Activated T-cell treated with anti-CD3 and anti-CD28 coated beads, Interleukin-2, amount 50 U/mL, for 72 hours (primary cell): ENCODE measurements around the gene CEP164. TPM values are rescaled to one million over a fixed set of nuclear protein-coding genes. Genes with fewer than 3 reads are reported as not detected.

Source experiments
- ATAC-seq, 2 donors: fragments of 150-1000 bp; cut with Tn5 transposase; replicated peaks in 1 of 2; 2 replicates each; pipeline ENCODE4 v1.10.0; 2021; ENCODE audit warnings: moderate library complexity in 2 of 2, mild to moderate bottlenecking in 1 of 2
- DNase-seq, 2 donors: peaks; one replicate each; pipeline ENCODE4 v3.0.0; 2021 to 2022; ENCODE audit warnings: mixed read lengths in 1 of 2
- H3K27ac Mint-ChIP-seq: one replicate; pipeline ENCODE4 v1.8.0; 2022; ENCODE audit warnings: mild to moderate bottlenecking, moderate library complexity, mixed read lengths
- H3K27me3 Mint-ChIP-seq: one replicate; pipeline ENCODE4 v1.8.0; 2022; ENCODE audit warnings: low read depth, mixed read lengths
- H3K36me3 Mint-ChIP-seq, 2 donors: one replicate each; pipeline ENCODE4 v1.8.0; 2022; ENCODE audit warnings: mixed read lengths in 2 of 2, mild to moderate bottlenecking in 1 of 2; ENCODE audit not compliant: insufficient read depth in 2 of 2
- H3K4me1 Mint-ChIP-seq: one replicate; pipeline ENCODE4 v1.8.0; 2022; ENCODE audit warnings: low read depth, mixed read lengths
- H3K4me3 Mint-ChIP-seq, 2 donors: one replicate each; pipeline ENCODE4 v1.8.0; 2022; ENCODE audit warnings: mild to moderate bottlenecking in 2 of 2, mixed read lengths in 2 of 2, moderate library complexity in 2 of 2
- H3K9me3 Mint-ChIP-seq, 2 donors: one replicate each; pipeline ENCODE4 v1.8.0; 2022; ENCODE audit warnings: mixed read lengths in 2 of 2
- total RNA-seq, 2 donors: library from RNA; stranded (reverse); gene quantifications; one replicate each; pipeline ENCODE4 v1.2.3, GENCODE V29; 2022

CEP164 gene
- total RNA-seq, 2 donors from 2014 or later: 32.5 to 38.7 TPM

GRCh38 chr11:117417342-117417741 is 89.7 kb downstream of the CEP164 start:
- Mint-ChIP-seq H3K27ac (no peak overlapping the region), H3K4me3 (no peak overlapping the region), H3K27me3 (peaks cover 6% of the 10 kb centered on the region), H3K4me1 (no peaks in the 10 kb centered on the region), H3K36me3 (no peaks in the 10 kb centered on the region), H3K9me3 (no peaks in the 10 kb centered on the region)
- DNase-seq (no peak), ATAC-seq (no peak)

- DNase-seq (no peak), ATAC-seq (no peak)
- no peak overlapping the region for H3K27ac Mint-ChIP-seq
- no peaks in the 10 kb centered on the region for H3K4me1 Mint-ChIP-seq
- no peaks in the 10 kb centered on the region for H3K36me3 Mint-ChIP-seq
- H3K4me3 Mint-ChIP-seq: no peak overlapping the region
- peaks cover 6% of the 10 kb centered on the region for H3K27me3 Mint-ChIP-seq
- no peaks in the 10 kb centered on the region for H3K9me3 Mint-ChIP-seq
Measured at GRCh38 chr11:117417856-117418255, 90.2 kb downstream of the CEP164 start.

- H3K27me3 Mint-ChIP-seq: peaks cover 6% of the 10 kb centered on the region
Measured at GRCh38 chr11:117418737-117419481, 91.3 kb downstream of the CEP164 start.

GRCh38 chr11:117419482-117420142 is 92.0 kb downstream of the CEP164 start:
- Mint-ChIP-seq H3K27ac (no peak overlapping the region), H3K4me1 (no peaks in the 10 kb centered on the region), H3K4me3 (no peak overlapping the region), H3K27me3 (peaks cover 6% of the 10 kb centered on the region), H3K36me3 (no peaks in the 10 kb centered on the region), H3K9me3 (no peaks in the 10 kb centered on the region)
- no peak for ATAC-seq
- no peak for DNase-seq

More at GRCh38 chr11:117418737-117419481, 91.3 kb downstream of the CEP164 start:
- H3K36me3 Mint-ChIP-seq: no peaks in the 10 kb centered on the region
- no peak for ATAC-seq
- H3K4me1 Mint-ChIP-seq: no peaks in the 10 kb centered on the region
- H3K9me3 Mint-ChIP-seq: no peaks in the 10 kb centered on the region
- DNase-seq: no peak
- H3K27ac Mint-ChIP-seq: no peak overlapping the region
- H3K4me3 Mint-ChIP-seq: no peak overlapping the region

- no peaks in the 10 kb centered on the region for H3K9me3 Mint-ChIP-seq
- H3K27me3 Mint-ChIP-seq: peaks cover 6% of the 10 kb centered on the region
- H3K4me1 Mint-ChIP-seq: no peaks in the 10 kb centered on the region
- no peak for ATAC-seq
- no peak for DNase-seq
- no peak overlapping the region for H3K27ac Mint-ChIP-seq
- H3K36me3 Mint-ChIP-seq: no peaks in the 10 kb centered on the region
- H3K4me3 Mint-ChIP-seq: no peak overlapping the region
Measured at GRCh38 chr11:117420143-117420485, 92.5 kb downstream of the CEP164 start.

GRCh38 chr11:117420598-117420997 is 92.9 kb downstream of the CEP164 start:
- Mint-ChIP-seq H3K27ac (no peak overlapping the region), H3K36me3 (no peaks in the 10 kb centered on the region), H3K4me3 (no peak overlapping the region), H3K4me1 (no peaks in the 10 kb centered on the region), H3K27me3 (peaks cover 6% of the 10 kb centered on the region), H3K9me3 (no peaks in the 10 kb centered on the region)
- DNase-seq (no peak), ATAC-seq (no peak)

- ATAC-seq (no peak), DNase-seq (no peak)
- Mint-ChIP-seq H3K27ac (no peak overlapping the region), H3K36me3 (no peaks in the 10 kb centered on the region), H3K4me1 (no peaks in the 10 kb centered on the region), H3K4me3 (no peak overlapping the region), H3K27me3 (peaks cover 6% of the 10 kb centered on the region), H3K9me3 (no peaks in the 10 kb centered on the region)
Measured at GRCh38 chr11:117421041-117421440, 93.4 kb downstream of the CEP164 start.

- Mint-ChIP-seq H3K9me3 (no peaks in the 10 kb centered on the region), H3K27ac (no peak overlapping the region), H3K4me1 (no peaks in the 10 kb centered on the region), H3K36me3 (no peaks in the 10 kb centered on the region), H3K4me3 (no peak overlapping the region), H3K27me3 (peaks cover 6% of the 10 kb centered on the region)
- DNase-seq: no peak
- no peak for ATAC-seq
Measured at GRCh38 chr11:117421476-117421875, 93.8 kb downstream of the CEP164 start.

GRCh38 chr11:117423046-117423575 is 95.5 kb downstream of the CEP164 start:
- H3K4me3 Mint-ChIP-seq: no peak overlapping the region
- no peaks in the 10 kb centered on the region for H3K9me3 Mint-ChIP-seq
- no peak for ATAC-seq
- H3K4me1 Mint-ChIP-seq: no peaks in the 10 kb centered on the region
- H3K36me3 Mint-ChIP-seq: no peaks in the 10 kb centered on the region
- no peaks in the 10 kb centered on the region for H3K27me3 Mint-ChIP-seq
- H3K27ac Mint-ChIP-seq: no peak overlapping the region
- no peak for DNase-seq

GRCh38 chr11:117424781-117425180 is 97.1 kb downstream of the CEP164 start:
- H3K27me3 Mint-ChIP-seq: no peaks in the 10 kb centered on the region

GRCh38 chr11:117425679-117426296 is 98.1 kb downstream of the CEP164 start:
- no peak for DNase-seq
- H3K9me3 Mint-ChIP-seq: no peaks in the 10 kb centered on the region
- no peaks in the 10 kb centered on the region for H3K36me3 Mint-ChIP-seq
- ATAC-seq: no peak
- H3K27me3 Mint-ChIP-seq: no peaks in the 10 kb centered on the region
- H3K4me1 Mint-ChIP-seq: no peaks in the 10 kb centered on the region
- H3K4me3 Mint-ChIP-seq: no peak overlapping the region
- no peak overlapping the region for H3K27ac Mint-ChIP-seq

More at GRCh38 chr11:117424781-117425180, 97.1 kb downstream of the CEP164 start:
- Mint-ChIP-seq H3K36me3 (no peaks in the 10 kb centered on the region), H3K27ac (no peak overlapping the region), H3K4me1 (no peaks in the 10 kb centered on the region), H3K9me3 (no peaks in the 10 kb centered on the region), H3K4me3 (no peak overlapping the region)
- DNase-seq (no peak), ATAC-seq (no peak)

- no peaks in the 10 kb centered on the region for H3K36me3 Mint-ChIP-seq
- no peak overlapping the region for H3K4me3 Mint-ChIP-seq
- no peaks in the 10 kb centered on the region for H3K27me3 Mint-ChIP-seq
- H3K9me3 Mint-ChIP-seq: no peaks in the 10 kb centered on the region
- H3K4me1 Mint-ChIP-seq: no peaks in the 10 kb centered on the region
- DNase-seq (peak; percentile 75 to 81), ATAC-seq (peak; percentile 52 to 62)
- H3K27ac Mint-ChIP-seq: no peak overlapping the region
Measured at GRCh38 chr11:117426297-117426685, 98.6 kb downstream of the CEP164 start.

GRCh38 chr11:117426941-117427340 is 99.3 kb downstream of the CEP164 start:
- DNase-seq: no peak
- Mint-ChIP-seq H3K36me3 (no peaks in the 10 kb centered on the region), H3K27me3 (no peaks in the 10 kb centered on the region), H3K4me3 (no peak overlapping the region), H3K4me1 (no peaks in the 10 kb centered on the region), H3K27ac (no peak overlapping the region), H3K9me3 (no peaks in the 10 kb centered on the region)
- ATAC-seq: no peak
